ENCODE data around the gene MOB1A.

MOB1A gene

DNA sequence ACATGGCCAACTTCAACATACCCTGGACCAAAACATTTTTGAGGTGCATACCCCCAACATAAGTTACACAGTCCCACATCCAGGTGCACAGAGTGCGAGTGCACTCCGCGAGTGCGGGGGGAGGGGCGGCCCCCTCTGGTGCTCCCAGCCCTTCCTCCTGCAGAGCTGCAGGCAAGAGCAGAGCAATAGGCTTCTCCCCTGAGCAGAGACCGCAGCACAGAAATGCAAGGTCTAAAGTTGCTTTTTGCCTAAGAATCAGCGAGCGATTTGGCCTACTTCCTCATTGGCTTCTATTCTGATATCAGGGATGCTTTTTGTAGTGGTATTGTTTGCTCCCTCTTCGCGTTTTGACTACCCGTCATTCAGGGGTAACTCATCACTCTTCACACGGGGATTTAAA is 71.6 kb downstream of the MOB1A start:
- no peaks in the 10 kb centered on the region for H3K36me3 ChIP-seq (ENCODE audit: control insufficient read depth, insufficient read depth, low read length)
- peaks cover 4% of the 10 kb centered on the region for H3K4me1 ChIP-seq (ENCODE audit: control insufficient read depth, insufficient read depth, low read length)
- H3K4me3 ChIP-seq (ENCODE audit: insufficient read depth, low read depth, low read length): no peak overlapping the region
- H3K27me3 ChIP-seq (ENCODE audit: control insufficient read depth, insufficient read depth, low read length, poor library complexity, severe bottlenecking): no peaks in the 10 kb centered on the region
- H3K27ac ChIP-seq (ENCODE audit: insufficient read depth, low read depth, low read length, poor library complexity, severe bottlenecking): no peak overlapping the region
- H3K9me3 ChIP-seq (ENCODE audit: control insufficient read depth, low read length): no peaks in the 10 kb centered on the region
- 23% methylated on average over 12 of the region's 12 CpGs for WGBS, 2 experiments

- H3K27me3 ChIP-seq (ENCODE audit: control insufficient read depth, insufficient read depth, low read length, poor library complexity, severe bottlenecking): no peaks in the 10 kb centered on the region
- H3K36me3 ChIP-seq (ENCODE audit: control insufficient read depth, insufficient read depth, low read length): peaks cover 10% of the 10 kb centered on the region
- H3K9me3 ChIP-seq (ENCODE audit: control insufficient read depth, low read length): no peaks in the 10 kb centered on the region
- H3K4me3 ChIP-seq (ENCODE audit: insufficient read depth, low read depth, low read length): no peak overlapping the region
- H3K4me1 ChIP-seq (ENCODE audit: control insufficient read depth, insufficient read depth, low read length): peaks cover 4% of the 10 kb centered on the region
- WGBS, 2 experiments: 93 to 94% methylated on average over 8 of the region's 8 CpGs
- H3K27ac ChIP-seq (ENCODE audit: insufficient read depth, low read depth, low read length, poor library complexity, severe bottlenecking): no peak overlapping the region
Observed at GRCh38 chr2:74105413-74105812, 73.3 kb downstream of the MOB1A start.

DNA sequence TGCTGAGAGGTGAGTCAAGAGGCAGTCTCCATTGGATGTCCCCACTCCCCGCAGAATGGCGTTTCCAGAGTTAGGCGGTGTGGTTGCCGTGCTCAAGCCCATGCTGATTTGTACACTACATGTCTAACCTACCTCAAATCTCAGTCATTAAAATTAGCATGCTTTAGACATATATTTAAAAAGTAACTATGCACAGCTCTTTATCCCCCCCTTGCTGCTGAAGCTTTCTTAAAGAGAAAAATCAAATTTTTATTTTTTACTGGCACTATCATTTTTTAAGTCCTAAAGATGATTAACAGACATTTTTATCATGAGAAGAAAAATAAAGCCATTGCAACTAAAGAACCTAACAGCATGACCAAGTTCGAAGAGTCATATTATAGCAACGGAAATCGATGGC is 73.8 kb downstream of the MOB1A start:
- WGBS, 2 experiments: 95 to 97% methylated on average over 7 of the region's 7 CpGs

DNA sequence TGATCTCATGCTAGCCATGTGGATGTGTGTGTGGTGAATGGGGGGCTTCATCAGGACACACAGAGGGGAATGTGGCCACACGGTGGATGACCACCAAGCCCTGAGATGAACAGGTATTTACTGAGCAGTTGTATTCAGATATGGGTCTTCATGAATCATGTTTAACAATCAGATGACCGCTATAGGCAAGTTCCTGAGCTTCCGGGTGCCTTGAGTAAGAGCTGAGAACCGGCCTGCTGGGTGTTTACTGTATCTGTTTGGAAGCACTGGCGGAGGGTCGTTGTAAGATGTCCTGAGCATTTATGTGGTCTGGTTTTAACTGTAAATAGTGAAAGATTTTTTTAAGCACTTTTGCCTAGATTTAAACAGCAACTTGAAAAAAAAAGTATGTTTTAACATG is 74.9 kb downstream of the MOB1A start:
- no peak overlapping the region for H3K27ac ChIP-seq (ENCODE audit: insufficient read depth, low read depth, low read length, poor library complexity, severe bottlenecking)
- 95 to 97% methylated on average over 6 of the region's 6 CpGs for WGBS, 2 experiments

More for the DNA sequence above, 73.8 kb downstream of the MOB1A start:
- no peak overlapping the region for H3K4me3 ChIP-seq (ENCODE audit: insufficient read depth, low read depth, low read length)
- peaks cover 16% of the 10 kb centered on the region for H3K36me3 ChIP-seq (ENCODE audit: control insufficient read depth, insufficient read depth, low read length)
- H3K9me3 ChIP-seq (ENCODE audit: control insufficient read depth, low read length): no peaks in the 10 kb centered on the region
- peaks cover 4% of the 10 kb centered on the region for H3K4me1 ChIP-seq (ENCODE audit: control insufficient read depth, insufficient read depth, low read length)
- H3K27me3 ChIP-seq (ENCODE audit: control insufficient read depth, insufficient read depth, low read length, poor library complexity, severe bottlenecking): no peaks in the 10 kb centered on the region
- no peak overlapping the region for H3K27ac ChIP-seq (ENCODE audit: insufficient read depth, low read depth, low read length, poor library complexity, severe bottlenecking)

More for the DNA sequence above, 74.9 kb downstream of the MOB1A start:
- Histone ChIP-seq H3K9me3 (ENCODE audit: control insufficient read depth, low read length) (no peaks in the 10 kb centered on the region), H3K27me3 (ENCODE audit: control insufficient read depth, insufficient read depth, low read length, poor library complexity, severe bottlenecking) (no peaks in the 10 kb centered on the region), H3K36me3 (ENCODE audit: control insufficient read depth, insufficient read depth, low read length) (peaks cover 22% of the 10 kb centered on the region), H3K4me3 (ENCODE audit: insufficient read depth, low read depth, low read length) (no peak overlapping the region), H3K4me1 (ENCODE audit: control insufficient read depth, insufficient read depth, low read length) (peaks cover 4% of the 10 kb centered on the region)
